Measurements from ENCODE around the gene KLHDC4. TPM values are rescaled to one million over a fixed set of nuclear protein-coding genes. Genes with fewer than 3 reads are reported as not detected.
"Not testable (repeated sequence)": the region's sequence is repeated elsewhere in the genome, so short reads cannot be mapped to it uniquely, and the experiment has no call there.

The KLHDC4 gene
- total RNA-seq: 100 to 1,000 TPM in 1 of 4 donors, 10 to 100 TPM in 3; 39.4 to 125 (median 63.6) TPM

- no peaks in the 10 kb centered on the region for H3K27me3 ChIP-seq
- H3K4me1 ChIP-seq: peaks cover 0 to 16% (median 4%) of the 10 kb centered on the region in 4 donors
- peak; percentile 68 to 80 for TF ChIP-seq POLR2A (IDR thresholded peaks at IDR 0.05)
- no peak for TF ChIP-seq CTCF (IDR thresholded peaks at IDR 0.05)
- H3K4me3 ChIP-seq: peak within 1 kb of the TSS; percentile 65 to 98 (median 92)
- H3K9me3 ChIP-seq: no peaks in the 10 kb centered on the region
- H3K36me3 ChIP-seq: peaks cover 0 to 18% (median 0%) of the 10 kb centered on the region in 3 donors
- H3K27ac ChIP-seq: peak within 1 kb of the TSS; percentile 85 to 95 (median 88)
- peak; percentile 91 to 96 (median 95) for DNase-seq
Observed at GRCh38 chr16:87765776-87766484, at the start of gene KLHDC4. TSS of gene KLHDC4 (minus strand) at chr16:87765986. CDS start at chr16:87765890, 96 bp downstream.

GRCh38 chr16:87815567-87815966, 49.8 kb upstream of the KLHDC4 start:
- H3K4me1 ChIP-seq: no peaks in the 10 kb centered on the region
- peaks cover 0 to 22% (median 10%) of the 10 kb centered on the region in 4 donors for H3K9me3 ChIP-seq
- H3K27me3 ChIP-seq: no peaks in the 10 kb centered on the region
- no peak for DNase-seq
- no peaks in the 10 kb centered on the region for H3K36me3 ChIP-seq
- H3K4me3 ChIP-seq: no peak overlapping the region
- no peak overlapping the region for H3K27ac ChIP-seq
- TF ChIP-seq CTCF (IDR thresholded peaks at IDR 0.05) (no peak), POLR2A (IDR thresholded peaks at IDR 0.05) (no peak)

GRCh38 chr16:87812200-87812656, 46.4 kb upstream of the KLHDC4 start:
- H3K27me3 ChIP-seq: no peaks in the 10 kb centered on the region
- no peak overlapping the region for H3K4me3 ChIP-seq
- no peak for DNase-seq
- H3K36me3 ChIP-seq: no peaks in the 10 kb centered on the region
- peaks cover 0 to 10% (median 5%) of the 10 kb centered on the region in 4 donors for H3K9me3 ChIP-seq
- peaks cover 0 to 10% (median 4%) of the 10 kb centered on the region in 4 donors for H3K4me1 ChIP-seq
- H3K27ac ChIP-seq: no peak overlapping the region
- TF ChIP-seq POLR2A (IDR thresholded peaks at IDR 0.05): no peak
- TF ChIP-seq CTCF (IDR thresholded peaks at IDR 0.05): no peak

GRCh38 chr16:87811454-87811853, 45.7 kb upstream of the KLHDC4 start:
- H3K9me3 ChIP-seq, DNase-seq, H3K36me3 ChIP-seq, H3K27me3 ChIP-seq, H3K4me3 ChIP-seq, H3K27ac ChIP-seq: not testable (repeated sequence)
- peaks cover 0 to 18% (median 11%) of the 10 kb centered on the region in 4 donors for H3K4me1 ChIP-seq

- no peaks in the 10 kb centered on the region for H3K36me3 ChIP-seq
- H3K9me3 ChIP-seq: no peaks in the 10 kb centered on the region
- no peak for TF ChIP-seq CTCF (IDR thresholded peaks at IDR 0.05)
- TF ChIP-seq POLR2A (IDR thresholded peaks at IDR 0.05): no peak
- no peak overlapping the region for H3K4me3 ChIP-seq
- no peaks in the 10 kb centered on the region for H3K27me3 ChIP-seq
- peaks cover 0 to 19% (median 17%) of the 10 kb centered on the region in 4 donors for H3K4me1 ChIP-seq
- peak overlapping the region in 1 of 4 donors; percentile 75 for H3K27ac ChIP-seq
- peak in 1 of 3 donors; percentile 39 for DNase-seq
Observed at GRCh38 chr16:87809150-87809902, 43.5 kb upstream of the KLHDC4 start.

- TF ChIP-seq CTCF (IDR thresholded peaks at IDR 0.05) (no peak), POLR2A (IDR thresholded peaks at IDR 0.05) (no peak)
- no peak overlapping the region for H3K4me3 ChIP-seq
- H3K27ac ChIP-seq: peak overlapping the region in 1 of 4 donors; percentile 70
- no peaks in the 10 kb centered on the region for H3K27me3 ChIP-seq
- H3K9me3 ChIP-seq: no peaks in the 10 kb centered on the region
- H3K4me1 ChIP-seq: peaks cover 0 to 19% (median 17%) of the 10 kb centered on the region in 4 donors
- no peak for DNase-seq
- no peaks in the 10 kb centered on the region for H3K36me3 ChIP-seq
Observed at GRCh38 chr16:87808108-87808507, 42.3 kb upstream of the KLHDC4 start.
